Measurements from ENCODE around the gene PRR5L.

PRR5L gene

GRCh38 chr11:36407356-36407755 is 111.3 kb downstream of the PRR5L start:
- no peak for DNase-seq

- DNase-seq: no peak
These were observed 112.5 kb downstream of the PRR5L start for GRCh38 chr11:36408498-36409136.

GRCh38 chr11:36409152-36409816 is 113.2 kb downstream of the PRR5L start:
- no peak for DNase-seq

GRCh38 chr11:36411202-36411640 is 115.1 kb downstream of the PRR5L start:
- DNase-seq: no peak

GRCh38 chr11:36412781-36413383 is 116.8 kb downstream of the PRR5L start:
- DNase-seq: no peak

GRCh38 chr11:36417154-36417553 is 121.1 kb downstream of the PRR5L start:
- no peak for DNase-seq

GRCh38 chr11:36419791-36420424 is 123.8 kb downstream of the PRR5L start:
- no peak for DNase-seq

- DNase-seq: no peak
These were observed 125.6 kb downstream of the PRR5L start for GRCh38 chr11:36421546-36422155.

GRCh38 chr11:36425561-36426081 is 129.5 kb downstream of the PRR5L start:
- DNase-seq: no peak

- DNase-seq: no peak
These were observed 130.2 kb downstream of the PRR5L start for GRCh38 chr11:36426226-36426848.

- no peak for DNase-seq
These were observed 131.0 kb downstream of the PRR5L start for GRCh38 chr11:36427079-36427478.

GRCh38 chr11:36427876-36428275 is 131.8 kb downstream of the PRR5L start:
- no peak for DNase-seq

GRCh38 chr11:36431429-36432092 is 135.5 kb downstream of the PRR5L start:
- DNase-seq: no peak

GRCh38 chr11:36432093-36432469 is 136.0 kb downstream of the PRR5L start:
- no peak for DNase-seq

- no peak for DNase-seq
These were observed 136.7 kb downstream of the PRR5L start for GRCh38 chr11:36432738-36433137.

- DNase-seq: no peak
These were observed 140.0 kb downstream of the PRR5L start for GRCh38 chr11:36436064-36436463.

- no peak for DNase-seq
These were observed 140.5 kb downstream of the PRR5L start for GRCh38 chr11:36436589-36436988.

GRCh38 chr11:36437413-36437812 is 141.3 kb downstream of the PRR5L start:
- no peak for DNase-seq

- DNase-seq: no peak
These were observed 142.0 kb downstream of the PRR5L start for GRCh38 chr11:36438126-36438525.

GRCh38 chr11:36441610-36442208 is 145.6 kb downstream of the PRR5L start:
- DNase-seq: no peak

GRCh38 chr11:36443661-36444060 is 147.6 kb downstream of the PRR5L start:
- DNase-seq: no peak

GRCh38 chr11:36446135-36446534 is 150.0 kb downstream of the PRR5L start:
- no peak for DNase-seq

All from NCI-H526 (cell line).